Neural progenitor cell (in vitro differentiated cells): ENCODE measurements around the gene CWH43. TPM values are rescaled to one million over a fixed set of nuclear protein-coding genes. Genes with fewer than 3 reads are reported as not detected.

ENCODE experiments used
- DNase-seq: peaks from one replicate; pipeline ENCODE4 v3.0.0-alpha.2; 2016; ENCODE audit warnings: low spot score
- H2AFZ ChIP-seq: fragments of 200-600 bp; sonication (generic); replicated peaks from 2 replicates; pipeline ENCODE4 v1.6.1; 2016; ENCODE audit warnings: antibody characterized with exemption
- H3F3A ChIP-seq: fragments of 200-600 bp; sonication (generic); 2 replicates; pipeline ENCODE4 v1.6.1; 2016; ENCODE audit warnings: antibody characterized with exemption, low read depth
- H3K27ac ChIP-seq: fragments of 200-600 bp; sonication (generic); 2 replicates; pipeline ENCODE4 v1.5.1; 2016; ENCODE audit warnings: mild to moderate bottlenecking
- H3K27me3 ChIP-seq: fragments of 200-600 bp; sonication (generic); 2 replicates; pipeline ENCODE4 v1.6.1; 2016; ENCODE audit warnings: mild to moderate bottlenecking, moderate library complexity
- H3K36me3 ChIP-seq: fragments of 200-600 bp; sonication (generic); 2 replicates; pipeline ENCODE4 v1.5.1; 2016
- H3K4me1 ChIP-seq: fragments of 200-600 bp; sonication (generic); 2 replicates; pipeline ENCODE4 v1.6.1; 2016; ENCODE audit warnings: mixed run types
- H3K4me2 ChIP-seq: fragments of 200-600 bp; sonication (generic); 2 replicates; pipeline ENCODE4 v1.6.1; 2016
- H3K4me3 ChIP-seq: fragments of 200-600 bp; sonication (generic); 2 replicates; pipeline ENCODE4 v1.5.1; 2016
- H3K79me2 ChIP-seq: fragments of 200-600 bp; sonication (generic); 2 replicates; pipeline ENCODE4 v1.6.1; 2016; ENCODE audit warnings: low read depth
- H3K9ac ChIP-seq: fragments of 200-600 bp; sonication (generic); 2 replicates; pipeline ENCODE4 v1.6.1; 2016
- H3K9me3 ChIP-seq: fragments of 200-600 bp; sonication (generic); 2 replicates; pipeline ENCODE4 v1.5.1; 2016; ENCODE audit warnings: low read depth
- H4K20me1 ChIP-seq: fragments of 200-600 bp; sonication (generic); 2 replicates; pipeline ENCODE4 v1.6.1; 2016; ENCODE audit warnings: low read depth
- H3K27ac Mint-ChIP-seq: 3 replicates; pipeline ENCODE4 v1.8.0; 2021; ENCODE audit warnings: mixed read lengths
- H3K27me3 Mint-ChIP-seq: 2 replicates; pipeline ENCODE4 v1.8.0; 2022; ENCODE audit warnings: low read depth, mild to moderate bottlenecking, inconsistent platforms, moderate library complexity, mixed read lengths; ENCODE audit not compliant: insufficient read depth
- H3K36me3 Mint-ChIP-seq: 3 replicates; pipeline ENCODE4 v1.8.0; 2021; ENCODE audit warnings: mixed read lengths
- H3K4me1 Mint-ChIP-seq: 3 replicates; pipeline ENCODE4 v1.8.0; 2021; ENCODE audit warnings: mixed read lengths
- H3K4me3 Mint-ChIP-seq: 3 replicates; pipeline ENCODE4 v1.8.0; 2021; ENCODE audit warnings: mild to moderate bottlenecking, moderate library complexity, mixed read lengths
- H3K9me3 Mint-ChIP-seq: 3 replicates; pipeline ENCODE4 v1.8.0; 2020; ENCODE audit warnings: mixed read lengths
- CTCF ChIP-seq: fragments of 200-600 bp; sonication (generic); IDR thresholded peaks from 2 replicates; pipeline ENCODE4 v1.5.1; 2017; ENCODE audit warnings: antibody characterized with exemption, mild to moderate bottlenecking
- EZH2 ChIP-seq: fragments of 200-600 bp; sonication (generic); IDR thresholded peaks from 2 replicates; pipeline ENCODE4 v1.6.1; 2017; ENCODE audit warnings: antibody characterized with exemption, mild to moderate bottlenecking, moderate library complexity
- EZH2phosphoT487 ChIP-seq: fragments of 200-600 bp; sonication (generic); IDR thresholded peaks from 2 replicates; pipeline ENCODE4 v1.6.1; 2017; ENCODE audit warnings: antibody characterized with exemption
- total RNA-seq: library from RNA; depleted of rRNA; stranded (reverse); fragments of >200 nt; gene quantifications from 2 replicates; pipeline ENCODE4 v1.2.3, GENCODE V29; 2015; ENCODE audit warnings: low replicate concordance

CWH43 gene
- total RNA-seq, 1 donor from 2014 or later, result not detected

- H3K9ac ChIP-seq, result no peak overlapping the region
- H3K79me2 ChIP-seq, result no peaks in the 10 kb centered on the region
- no peaks in the 10 kb centered on the region for H3F3A ChIP-seq
- H3K4me1 ChIP-seq, result no peaks in the 10 kb centered on the region
- H3K9me3 Mint-ChIP-seq, result no peaks in the 10 kb centered on the region
- peaks cover 12% of the 10 kb centered on the region for H3K9me3 ChIP-seq
- no peak overlapping the region for H3K4me3 ChIP-seq
- no peak overlapping the region for H2AFZ ChIP-seq
- no peak overlapping the region for H3K4me2 ChIP-seq
- no peak for TF ChIP-seq EZH2phosphoT487
- TF ChIP-seq EZH2, result no peak
- no peak for TF ChIP-seq CTCF
- no peak overlapping the region for H3K27ac Mint-ChIP-seq
- H3K27ac ChIP-seq, result no peak overlapping the region
- H3K27me3 ChIP-seq, result no peaks in the 10 kb centered on the region
- H4K20me1 ChIP-seq, result no peaks in the 10 kb centered on the region
- no peaks in the 10 kb centered on the region for H3K36me3 ChIP-seq
- H3K36me3 Mint-ChIP-seq, result no peaks in the 10 kb centered on the region
- no peaks in the 10 kb centered on the region for H3K4me1 Mint-ChIP-seq
- H3K4me3 Mint-ChIP-seq, result no peak overlapping the region
- H3K27me3 Mint-ChIP-seq, result peaks cover 5% of the 10 kb centered on the region
- DNase-seq, result no peak
These were observed 12.4 kb downstream of the CWH43 start for GRCh38 chr4:48998440-48998839.

GRCh38 chr4:49000806-49001205 lies 14.7 kb downstream of the CWH43 start:
- H3K9me3 Mint-ChIP-seq, result no peaks in the 10 kb centered on the region
- Histone ChIP-seq H3F3A (no peaks in the 10 kb centered on the region), H4K20me1 (no peaks in the 10 kb centered on the region), H3K9ac (no peak overlapping the region), H2AFZ (no peak overlapping the region), H3K36me3 (no peaks in the 10 kb centered on the region), H3K9me3 (peaks cover 12% of the 10 kb centered on the region), H3K4me3 (no peak overlapping the region), H3K79me2 (no peaks in the 10 kb centered on the region), H3K27ac (no peak overlapping the region), H3K4me2 (no peak overlapping the region), H3K27me3 (no peaks in the 10 kb centered on the region), H3K4me1 (no peaks in the 10 kb centered on the region)
- TF ChIP-seq CTCF (no peak), EZH2phosphoT487 (no peak), EZH2 (no peak)
- H3K4me1 Mint-ChIP-seq, result no peaks in the 10 kb centered on the region
- peaks cover 2% of the 10 kb centered on the region for H3K27me3 Mint-ChIP-seq
- no peak overlapping the region for H3K27ac Mint-ChIP-seq
- DNase-seq, result no peak
- H3K4me3 Mint-ChIP-seq, result no peak overlapping the region
- no peaks in the 10 kb centered on the region for H3K36me3 Mint-ChIP-seq

GRCh38 chr4:49002931-49003330 lies 16.9 kb downstream of the CWH43 start:
- Mint-ChIP-seq H3K9me3 (no peaks in the 10 kb centered on the region), H3K27me3 (peaks cover 2% of the 10 kb centered on the region), H3K27ac (no peak overlapping the region), H3K4me1 (no peaks in the 10 kb centered on the region), H3K36me3 (no peaks in the 10 kb centered on the region), H3K4me3 (no peak overlapping the region)
- TF ChIP-seq EZH2 (no peak), EZH2phosphoT487 (no peak), CTCF (no peak)
- H2AFZ ChIP-seq, result no peak overlapping the region
- no peak for DNase-seq
- H3K9me3 ChIP-seq, result peaks cover 17% of the 10 kb centered on the region
- H3F3A ChIP-seq, result no peaks in the 10 kb centered on the region
- no peak overlapping the region for H3K27ac ChIP-seq
- no peaks in the 10 kb centered on the region for H4K20me1 ChIP-seq
- H3K27me3 ChIP-seq, result no peaks in the 10 kb centered on the region
- H3K36me3 ChIP-seq, result no peaks in the 10 kb centered on the region
- no peaks in the 10 kb centered on the region for H3K4me1 ChIP-seq
- no peak overlapping the region for H3K9ac ChIP-seq
- no peak overlapping the region for H3K4me2 ChIP-seq
- no peaks in the 10 kb centered on the region for H3K79me2 ChIP-seq
- no peak overlapping the region for H3K4me3 ChIP-seq
